Smooth muscle cell (in vitro differentiated cells): ENCODE results near the gene PPP4R2. TPM values are rescaled to one million over a fixed set of nuclear protein-coding genes. Genes with fewer than 3 reads are reported as not detected.
A peak's percentile ranks its signal among the peaks of the same experiment; 100 is the strongest.

Experiments
- DNase-seq: peaks from one replicate; lab custom pipeline; 2025; ENCODE audit not compliant: unreplicated experiment; lab: John Stamatoyannopoulos, UW
- H2AFZ ChIP-seq: fragments of 200-600 bp; sonication (generic); 2 replicates; pipeline ENCODE4 v1.6.0; 2016; ENCODE audit warnings: antibody characterized with exemption, low read depth, mild to moderate bottlenecking
- H3F3A ChIP-seq: fragments of 200-600 bp; sonication (generic); 2 replicates; pipeline ENCODE4 v1.6.0; 2017; ENCODE audit warnings: antibody characterized with exemption, low read depth
- H3K27ac ChIP-seq: fragments of 200-600 bp; sonication (generic); 2 replicates; pipeline ENCODE4 v1.5.1; 2016; ENCODE audit warnings: low read depth, mild to moderate bottlenecking
- H3K27me3 ChIP-seq: fragments of 200-600 bp; sonication (generic); 2 replicates; pipeline ENCODE4 v1.6.1; 2016; ENCODE audit warnings: low read depth, mild to moderate bottlenecking
- H3K36me3 ChIP-seq: fragments of 200-600 bp; sonication (generic); 2 replicates; pipeline ENCODE4 v1.5.1; 2016; ENCODE audit warnings: low read depth
- H3K4me1 ChIP-seq: fragments of 200-600 bp; sonication (generic); 2 replicates; pipeline ENCODE4 v1.5.1; 2016; ENCODE audit warnings: low read depth
- H3K4me2 ChIP-seq: fragments of 200-600 bp; sonication (generic); 2 replicates; pipeline ENCODE4 v1.6.0; 2016; ENCODE audit warnings: mild to moderate bottlenecking
- H3K4me3 ChIP-seq: fragments of 200-600 bp; sonication (generic); 2 replicates; pipeline ENCODE4 v1.5.1; 2016; ENCODE audit warnings: mild to moderate bottlenecking
- H3K79me2 ChIP-seq: fragments of 200-600 bp; sonication (generic); 2 replicates; pipeline ENCODE4 v1.6.0; 2016; ENCODE audit warnings: low read depth, mild to moderate bottlenecking
- H3K9ac ChIP-seq: fragments of 200-600 bp; sonication (generic); 2 replicates; pipeline ENCODE4 v1.6.0; 2016; ENCODE audit warnings: low read depth
- H3K9me3 ChIP-seq: fragments of 200-600 bp; sonication (generic); replicated peaks from 2 replicates; pipeline ENCODE4 v1.5.1; 2016; ENCODE audit warnings: low read depth
- H4K20me1 ChIP-seq: fragments of 200-600 bp; sonication (generic); 2 replicates; pipeline ENCODE4 v1.6.0; 2016; ENCODE audit warnings: low read depth
- CTCF ChIP-seq: fragments of 200-600 bp; sonication (generic); IDR thresholded peaks from 2 replicates; pipeline ENCODE4 v1.5.1; 2017; ENCODE audit warnings: borderline replicate concordance, mild to moderate bottlenecking, antibody characterized with exemption; ENCODE audit not compliant: insufficient read depth, poor library complexity, severe bottlenecking
- WGBS: methylation state at CpG from one replicate; pipeline ENCODE4 v1.1.7; 2016; ENCODE audit warnings: low lambda C conversion rate; 5-methylcytosine and 5-hydroxymethylcytosine counted together
- polyA plus RNA-seq: library from polyadenylated mRNA; unstranded; fragments of >200 nt; fragmentation: Nextera tagmentation; extraction: Ambion mirVana; gene quantifications from 2 replicates; pipeline ENCODE4 v1.2.1, GENCODE V29; 2016
- total RNA-seq: library from RNA; depleted of rRNA; stranded (reverse); fragments of >200 nt; gene quantifications from 2 replicates; pipeline ENCODE4 v1.2.3, GENCODE V29; 2014

PPP4R2 gene
- total and polyA plus RNA-seq, 2 experiments from 2014 or later: 34.6 to 52.2 TPM

- Histone ChIP-seq H3K9me3 (no peaks in the 10 kb centered on the region), H3K27ac (no peak overlapping the region), H3K4me3 (no peak overlapping the region), H3K9ac (no peak overlapping the region), H3K4me1 (peaks cover 13% of the 10 kb centered on the region), H3K79me2 (no peaks in the 10 kb centered on the region), H3K4me2 (no peak overlapping the region), H3K36me3 (no peaks in the 10 kb centered on the region), H3F3A (peaks cover 11% of the 10 kb centered on the region), H3K27me3 (no peaks in the 10 kb centered on the region), H2AFZ (no peak overlapping the region), H4K20me1 (no peaks in the 10 kb centered on the region)
- WGBS: 88% methylated on average over 8 of the region's 8 CpGs
- no peak for TF ChIP-seq CTCF
- no peak for DNase-seq
Measured at GRCh38 chr3:72957297-72957696, 39.3 kb upstream of the PPP4R2 start.

GRCh38 chr3:72959336-72959735 lies 37.3 kb upstream of the PPP4R2 start:
- H3K79me2 ChIP-seq: no peaks in the 10 kb centered on the region
- 93% methylated on average over 5 of the region's 5 CpGs for WGBS

GRCh38 chr3:72960812-72961518 lies 35.6 kb upstream of the PPP4R2 start:
- no peaks in the 10 kb centered on the region for H3K79me2 ChIP-seq
- no peaks in the 10 kb centered on the region for H4K20me1 ChIP-seq
- H3K36me3 ChIP-seq: no peaks in the 10 kb centered on the region
- peak overlapping the region; percentile 73 for H3K27ac ChIP-seq
- H3K4me2 ChIP-seq: peak overlapping the region; percentile 54
- no peaks in the 10 kb centered on the region for H3K9me3 ChIP-seq
- peaks cover 11% of the 10 kb centered on the region for H3K4me1 ChIP-seq
- peaks cover 11% of the 10 kb centered on the region for H3F3A ChIP-seq
- no peak for TF ChIP-seq CTCF
- 42% methylated on average over 7 of the region's 7 CpGs for WGBS
- H3K4me3 ChIP-seq: no peak overlapping the region
- H2AFZ ChIP-seq: no peak overlapping the region
- H3K27me3 ChIP-seq: no peaks in the 10 kb centered on the region
- DNase-seq: peak; percentile 4
- H3K9ac ChIP-seq: peak overlapping the region; percentile 43

More at GRCh38 chr3:72959336-72959735, 37.3 kb upstream of the PPP4R2 start:
- no peak for TF ChIP-seq CTCF
- no peaks in the 10 kb centered on the region for H3K36me3 ChIP-seq
- H3K27me3 ChIP-seq: no peaks in the 10 kb centered on the region
- H3K4me3 ChIP-seq: no peak overlapping the region
- H3K4me1 ChIP-seq: peaks cover 13% of the 10 kb centered on the region
- no peak overlapping the region for H3K9ac ChIP-seq
- H2AFZ ChIP-seq: no peak overlapping the region
- H3F3A ChIP-seq: peaks cover 11% of the 10 kb centered on the region
- no peaks in the 10 kb centered on the region for H3K9me3 ChIP-seq
- H4K20me1 ChIP-seq: no peaks in the 10 kb centered on the region
- no peak overlapping the region for H3K4me2 ChIP-seq
- DNase-seq: no peak
- H3K27ac ChIP-seq: no peak overlapping the region

GRCh38 chr3:72961752-72962151 lies 34.9 kb upstream of the PPP4R2 start:
- no peak for DNase-seq
- Histone ChIP-seq H3K27me3 (no peaks in the 10 kb centered on the region), H3K4me1 (peaks cover 11% of the 10 kb centered on the region), H3F3A (peaks cover 11% of the 10 kb centered on the region), H3K36me3 (no peaks in the 10 kb centered on the region), H3K9ac (no peak overlapping the region), H3K4me2 (peak overlapping the region; percentile 54), H3K9me3 (no peaks in the 10 kb centered on the region), H3K27ac (peak overlapping the region; percentile 73), H4K20me1 (no peaks in the 10 kb centered on the region), H3K79me2 (no peaks in the 10 kb centered on the region), H2AFZ (no peak overlapping the region), H3K4me3 (no peak overlapping the region)
- WGBS: 66% methylated on average over 4 of the region's 4 CpGs
- no peak for TF ChIP-seq CTCF
